LoVo (cell line): Measurements from ENCODE around the gene LYRM9.
"Not testable (repeated sequence)": the region's sequence is repeated elsewhere in the genome, so short reads cannot be mapped to it uniquely, and the experiment has no call there.

Experiments used
- DNase-seq: peaks from one replicate; pipeline ENCODE4 v3.0.0-alpha.2; 2016; ENCODE audit warnings: low spot score

Gene LYRM9

DNA sequence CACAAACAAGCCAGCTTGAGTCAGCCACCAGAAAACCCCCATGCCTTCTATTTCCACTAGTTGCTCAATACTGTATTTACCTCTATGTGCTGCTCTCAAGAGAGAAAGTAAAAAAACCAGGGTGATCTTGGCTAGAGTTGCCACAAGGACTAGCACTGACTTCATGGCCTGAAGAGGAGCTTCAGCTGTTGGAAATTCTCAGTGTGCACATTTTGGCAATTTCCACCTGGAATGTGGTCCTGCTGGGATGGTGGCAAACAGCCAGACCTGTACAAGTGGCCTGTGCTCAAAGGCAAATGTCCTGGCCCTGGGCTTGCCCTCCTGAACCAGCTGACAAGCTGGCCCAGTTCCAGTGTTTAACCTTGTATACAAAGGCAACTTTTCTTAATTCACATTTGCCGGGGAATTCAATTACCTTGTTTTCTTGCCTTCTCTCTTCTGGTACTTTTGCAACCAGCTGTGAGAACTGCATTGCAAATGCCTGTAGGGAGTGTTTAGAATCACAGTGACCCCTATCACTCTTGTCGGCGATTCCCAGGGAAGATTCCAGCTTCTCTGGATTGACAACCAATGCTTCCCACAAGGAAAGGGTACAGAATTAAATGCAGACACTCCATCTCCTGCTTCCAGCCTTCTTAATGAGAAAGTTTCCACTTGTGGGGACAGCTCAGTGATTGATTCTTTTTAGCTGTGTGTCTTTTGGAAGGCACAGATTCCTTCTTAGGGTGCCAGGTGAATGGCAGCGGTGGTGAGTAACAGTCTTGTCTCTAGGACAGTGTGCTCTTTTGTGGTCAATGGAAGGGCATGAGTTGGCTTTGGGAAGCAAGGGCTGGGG is 53.4 kb downstream of the LYRM9 start:
- DNase-seq = not testable (repeated sequence)

DNA sequence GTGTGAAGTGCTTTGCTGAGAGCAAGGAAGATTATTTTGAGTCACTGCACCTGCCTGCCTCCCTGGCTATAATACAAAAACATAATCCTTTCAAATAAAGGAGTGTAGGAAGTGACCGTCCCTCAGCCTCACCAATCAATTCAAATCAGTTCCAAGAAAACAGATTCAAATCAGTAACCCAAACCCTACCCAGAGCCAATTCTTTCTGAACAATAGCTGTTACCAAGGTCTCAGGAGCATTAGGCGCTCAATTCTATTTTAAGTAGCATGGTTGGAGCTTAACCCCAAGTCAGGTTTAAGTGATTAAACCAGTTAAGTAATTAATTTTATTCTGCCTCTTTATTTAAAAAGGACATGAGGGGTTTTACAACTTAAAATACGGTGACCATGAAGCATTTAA is 54.6 kb downstream of the LYRM9 start:
- not testable (repeated sequence) for DNase-seq

DNA sequence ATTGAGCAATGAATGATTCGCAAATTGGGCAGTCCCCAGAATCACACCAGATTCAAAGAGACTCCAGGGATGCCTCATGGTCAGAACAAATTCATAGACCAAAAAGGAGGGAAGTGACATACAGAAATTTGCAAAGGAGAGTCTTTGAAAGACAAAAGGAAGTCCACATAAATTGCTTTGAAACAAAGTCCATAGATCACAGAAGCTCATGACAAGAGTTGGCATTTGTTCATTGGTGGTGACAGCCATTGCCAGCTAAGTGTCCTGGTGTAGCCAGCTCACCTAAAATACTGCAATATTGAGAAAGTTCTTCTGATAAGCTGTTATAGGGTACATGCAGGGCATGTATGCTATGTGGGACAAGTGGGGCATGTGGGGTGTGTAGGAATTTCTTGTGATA is 55.4 kb downstream of the LYRM9 start:
- not testable (repeated sequence) for DNase-seq

DNA sequence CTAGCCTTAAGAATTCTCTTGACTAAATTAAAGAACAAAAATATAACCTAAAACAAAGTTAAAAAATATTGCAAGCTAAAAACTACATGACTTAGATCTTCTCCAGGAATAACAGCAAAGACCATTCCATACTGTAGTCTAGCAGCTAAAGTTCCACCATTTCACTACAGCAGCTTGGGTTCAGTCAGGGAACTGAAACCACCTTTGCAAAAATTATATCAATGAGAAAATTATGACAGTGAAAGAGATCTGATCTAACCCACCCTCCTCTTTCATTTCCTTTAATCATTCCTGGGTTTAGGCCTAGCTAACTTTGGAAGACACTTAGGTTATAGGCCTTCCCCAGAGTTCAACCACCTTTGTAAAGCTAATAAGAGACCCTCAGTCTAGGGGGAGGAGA is 56.5 kb downstream of the LYRM9 start:
- DNase-seq = no peak

DNA sequence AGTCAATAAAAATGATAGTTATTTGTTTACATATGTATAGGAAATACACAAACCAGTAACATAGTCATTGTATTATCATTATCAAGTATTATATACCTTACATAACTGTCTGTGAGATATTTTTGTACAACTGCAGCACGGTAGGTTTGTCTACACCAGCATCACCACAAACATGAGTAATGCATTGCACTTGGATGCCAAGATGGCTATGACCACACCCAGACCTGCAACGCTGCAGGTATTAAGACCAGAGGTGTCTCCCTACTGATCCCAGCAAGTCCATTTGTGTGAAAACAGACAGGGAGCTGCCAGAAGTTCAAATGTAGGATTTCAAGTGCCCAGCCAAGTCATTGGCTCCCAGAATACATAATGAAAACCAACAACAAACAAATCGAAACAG is 58.6 kb downstream of the LYRM9 start:
- DNase-seq = no peak

DNA sequence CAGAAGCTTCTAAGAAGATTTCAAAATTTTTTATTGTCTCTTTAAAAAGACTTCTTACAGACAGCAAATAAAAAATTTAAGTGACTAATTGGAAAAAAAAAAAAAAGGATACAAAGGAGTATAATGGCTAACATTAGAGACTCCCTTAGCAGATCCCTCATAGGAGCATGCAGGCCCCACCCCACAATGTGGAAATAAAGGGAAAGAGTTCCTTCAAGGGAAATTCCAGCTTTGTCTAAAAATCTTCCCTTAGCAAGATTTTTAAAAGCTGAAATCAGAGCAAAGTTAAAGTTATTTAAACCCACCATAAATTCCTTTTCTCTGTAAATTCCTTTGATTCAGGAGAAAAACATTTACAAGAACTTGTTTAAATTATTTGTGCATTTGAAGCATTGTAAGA is 60.3 kb downstream of the LYRM9 start:
- DNase-seq = no peak

DNA sequence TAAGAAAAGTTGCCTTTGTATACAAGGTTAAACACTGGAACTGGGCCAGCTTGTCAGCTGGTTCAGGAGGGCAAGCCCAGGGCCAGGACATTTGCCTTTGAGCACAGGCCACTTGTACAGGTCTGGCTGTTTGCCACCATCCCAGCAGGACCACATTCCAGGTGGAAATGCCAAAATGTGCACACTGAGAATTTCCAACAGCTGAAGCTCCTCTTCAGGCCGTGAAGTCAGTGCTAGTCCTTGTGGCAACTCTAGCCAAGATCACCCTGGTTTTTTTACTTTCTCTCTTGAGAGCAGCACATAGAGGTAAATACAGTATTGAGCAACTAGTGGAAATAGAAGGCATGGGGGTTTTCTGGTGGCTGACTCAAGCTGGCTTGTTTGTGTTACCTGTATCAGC is 63.3 kb downstream of the LYRM9 start:
- DNase-seq = not testable (repeated sequence)

DNA sequence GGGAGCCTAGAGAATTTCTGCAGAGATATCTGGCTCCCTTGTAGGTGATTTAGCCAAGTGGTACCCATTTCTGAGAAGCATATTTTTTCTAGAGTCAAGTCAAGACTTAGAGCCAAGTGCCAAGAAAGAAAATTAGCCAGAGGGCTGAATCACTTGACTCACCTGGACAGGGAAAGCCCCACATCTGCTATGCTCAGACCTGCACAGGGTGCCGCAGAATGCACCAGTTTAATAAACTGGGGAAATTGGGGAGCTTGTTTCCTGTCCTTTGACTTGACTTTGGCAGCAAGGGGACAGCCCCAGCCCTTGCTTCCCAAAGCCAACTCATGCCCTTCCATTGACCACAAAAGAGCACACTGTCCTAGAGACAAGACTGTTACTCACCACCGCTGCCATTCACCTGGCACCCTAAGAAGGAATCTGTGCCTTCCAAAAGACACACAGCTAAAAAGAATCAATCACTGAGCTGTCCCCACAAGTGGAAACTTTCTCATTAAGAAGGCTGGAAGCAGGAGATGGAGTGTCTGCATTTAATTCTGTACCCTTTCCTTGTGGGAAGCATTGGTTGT is 63.9 kb downstream of the LYRM9 start:
- not testable (repeated sequence) for DNase-seq
